NB4 (cell line): Measurements from ENCODE around the gene SSX2IP.

Source experiments
- CTCF ChIP-seq: IDR thresholded peaks from one replicate; pipeline ENCODE4 v1.5.1; 2012; ENCODE audit warnings: low read depth, low read length
- MYC ChIP-seq: IDR thresholded peaks from 2 replicates; pipeline ENCODE4 v1.6.1; 2011; ENCODE audit warnings: low read depth, low read length
- POLR2A ChIP-seq: IDR thresholded peaks from 2 replicates; pipeline ENCODE4 v1.6.1; 2011; ENCODE audit warnings: mild to moderate bottlenecking; ENCODE audit not compliant: insufficient read length; ENCODE audit errors: extremely low read depth

- TF ChIP-seq POLR2A (no peak), MYC (no peak), CTCF (no peak)
Measured at GRCh38 chr1:84653130-84653677, 37.1 kb downstream of the SSX2IP start.
